ENCODE data around the gene RCN2.

Gene RCN2

DNA sequence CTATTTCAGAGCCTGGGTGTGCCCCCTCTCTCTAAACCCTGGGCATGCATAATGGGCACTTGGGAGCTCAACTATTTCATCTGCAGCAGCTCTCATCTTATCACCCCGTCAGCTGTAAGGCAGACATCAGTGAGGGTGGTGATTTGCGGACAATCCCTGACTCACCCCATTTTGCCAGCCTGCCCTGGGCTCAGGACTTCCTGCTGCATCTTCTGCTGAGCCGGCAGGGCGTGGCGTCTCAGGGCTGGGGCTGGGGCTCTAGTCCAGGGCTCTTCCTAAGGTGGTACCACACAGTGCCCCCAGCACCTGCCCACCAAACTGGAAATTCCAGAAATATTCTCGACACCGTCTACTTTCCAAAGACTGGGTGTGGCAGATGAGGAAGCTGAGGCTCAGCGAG is 62.5 kb downstream of the RCN2 start:
- TF ChIP-seq SIN3A (IDR thresholded peaks at IDR 0.05; ENCODE audit: borderline replicate concordance, insufficient read depth, low read length): no peak
- no peak for TF ChIP-seq TAF1 (IDR thresholded peaks at IDR 0.05; ENCODE audit: borderline replicate concordance, insufficient read depth, low read length)
- TF ChIP-seq REST (IDR thresholded peaks at IDR 0.05; ENCODE audit: insufficient read depth in 1 of 2, low read depth in 2 of 2, low read length in 2 of 2): no peak
- no peak for TF ChIP-seq FOXP2 (optimal IDR thresholded peaks at IDR 0.05; ENCODE audit: borderline replicate concordance, extremely low read depth, extremely low read length, insufficient read depth)
- no peak for TF ChIP-seq POLR2AphosphoS5 (IDR thresholded peaks at IDR 0.05; ENCODE audit: low read depth, low read length)

DNA sequence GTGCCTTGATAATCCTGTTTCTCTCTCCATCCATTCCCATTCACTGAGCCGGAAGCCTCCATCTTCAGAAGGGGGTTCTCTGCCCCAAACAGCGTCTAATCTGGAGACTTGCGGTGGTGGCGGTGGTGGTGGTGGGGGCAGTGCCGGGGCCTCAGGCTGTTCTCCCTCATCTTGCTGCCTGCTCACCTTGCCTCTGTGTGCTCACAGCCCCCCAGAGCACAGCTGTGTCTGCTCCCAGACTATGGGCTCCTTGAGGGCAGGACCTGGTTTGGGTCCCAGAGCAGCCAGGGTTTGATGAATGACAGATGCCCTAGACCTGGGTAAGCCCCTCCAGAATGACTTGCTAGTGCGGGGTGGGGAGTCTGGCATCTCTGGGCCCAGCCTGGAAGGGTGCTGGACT is 62.9 kb downstream of the RCN2 start:
- TF ChIP-seq REST (IDR thresholded peaks at IDR 0.05; ENCODE audit: insufficient read depth in 1 of 2, low read depth in 2 of 2, low read length in 2 of 2) (no peak), POLR2AphosphoS5 (IDR thresholded peaks at IDR 0.05; ENCODE audit: low read depth, low read length) (no peak), TAF1 (IDR thresholded peaks at IDR 0.05; ENCODE audit: borderline replicate concordance, insufficient read depth, low read length) (no peak), FOXP2 (optimal IDR thresholded peaks at IDR 0.05; ENCODE audit: borderline replicate concordance, extremely low read depth, extremely low read length, insufficient read depth) (no peak), SIN3A (IDR thresholded peaks at IDR 0.05; ENCODE audit: borderline replicate concordance, insufficient read depth, low read length) (no peak)

DNA sequence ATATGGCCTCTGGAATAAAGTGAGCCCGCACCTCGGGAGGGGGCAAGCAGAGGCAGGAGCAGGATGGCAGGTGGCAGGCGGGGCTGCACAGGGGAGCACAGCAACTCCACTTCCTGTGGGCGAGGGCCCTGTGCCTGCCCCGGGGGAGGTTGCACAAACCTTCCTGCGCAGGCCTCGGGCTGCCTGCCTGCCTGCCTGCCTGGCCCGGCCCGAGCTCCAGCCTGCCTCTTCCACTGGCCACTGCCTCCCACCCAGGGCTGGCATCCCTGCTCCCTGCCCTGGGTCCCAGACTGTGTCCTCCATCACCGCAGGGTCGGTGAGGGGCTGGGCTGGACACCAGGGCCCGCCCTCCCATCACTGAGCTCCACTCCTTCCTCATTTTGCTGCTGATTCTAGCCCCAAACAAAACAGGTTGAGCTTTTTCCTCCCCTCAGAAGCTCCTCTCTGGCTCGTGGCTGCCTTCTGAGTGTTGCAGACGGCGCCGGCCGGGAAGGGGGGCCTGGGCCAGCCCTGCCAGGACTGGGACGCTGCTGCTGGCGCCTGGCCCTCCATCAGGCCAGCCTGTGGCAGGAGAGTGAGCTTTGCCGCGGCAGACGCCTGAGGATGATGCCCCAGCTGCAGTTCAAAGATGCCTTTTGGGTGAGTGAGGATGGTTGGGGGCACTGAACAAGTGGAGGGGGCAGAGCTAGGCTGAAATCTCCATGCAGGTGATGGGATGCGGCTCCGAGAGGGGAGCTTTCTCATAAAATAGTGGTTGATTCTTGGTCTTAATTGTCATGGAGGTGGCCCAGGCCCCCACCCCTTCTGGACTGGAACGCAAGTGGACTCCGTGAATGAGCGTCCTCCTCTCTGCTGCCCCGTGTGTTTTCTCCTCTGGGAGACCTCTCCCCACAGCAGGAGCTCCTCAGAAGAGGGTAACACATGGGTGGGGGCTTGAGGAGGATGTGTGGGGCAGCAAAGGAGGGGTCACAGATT is 63.7 kb downstream of the RCN2 start, which contains the start of gene PSTPIP1:
PSTPIP1 (plus strand) TSS at position 156 of the 975 bp plus-strand sequence; CDS start at position 604, 448 bp downstream.
- TF ChIP-seq FOXP2 (optimal IDR thresholded peaks at IDR 0.05; ENCODE audit: borderline replicate concordance, extremely low read depth, extremely low read length, insufficient read depth): no peak
- TF ChIP-seq SIN3A (IDR thresholded peaks at IDR 0.05; ENCODE audit: borderline replicate concordance, insufficient read depth, low read length): no peak
- no peak for TF ChIP-seq REST (IDR thresholded peaks at IDR 0.05; ENCODE audit: insufficient read depth in 1 of 2, low read depth in 2 of 2, low read length in 2 of 2)
- no peak for TF ChIP-seq TAF1 (IDR thresholded peaks at IDR 0.05; ENCODE audit: borderline replicate concordance, insufficient read depth, low read length)
- no peak for TF ChIP-seq POLR2AphosphoS5 (IDR thresholded peaks at IDR 0.05; ENCODE audit: low read depth, low read length)

- TF ChIP-seq SIN3A (IDR thresholded peaks at IDR 0.05; ENCODE audit: borderline replicate concordance, insufficient read depth, low read length) (no peak), REST (IDR thresholded peaks at IDR 0.05; ENCODE audit: insufficient read depth in 1 of 2, low read depth in 2 of 2, low read length in 2 of 2) (no peak), TAF1 (IDR thresholded peaks at IDR 0.05; ENCODE audit: borderline replicate concordance, insufficient read depth, low read length) (no peak), POLR2AphosphoS5 (IDR thresholded peaks at IDR 0.05; ENCODE audit: low read depth, low read length) (no peak), FOXP2 (optimal IDR thresholded peaks at IDR 0.05; ENCODE audit: borderline replicate concordance, extremely low read depth, extremely low read length, insufficient read depth) (no peak)
Measured at GRCh38 chr15:76996076-76996525, 64.6 kb downstream of the RCN2 start.

Measured in PFSK-1 (cell line).